Inflammatory macrophage (primary cell): ENCODE results near the gene PIK3CD.
"Not testable (repeated sequence)": the region's sequence is repeated elsewhere in the genome, so short reads cannot be mapped to it uniquely, and the experiment has no call there.

Experiments used
- DNase-seq, 2 donors: peaks; one replicate each; pipeline ENCODE4 v3.0.0-alpha.2; 2020 to 2022

Gene PIK3CD

GRCh38 chr1:9689971-9690381 lies 38.4 kb downstream of the PIK3CD start:
- DNase-seq, result no peak

DNA sequence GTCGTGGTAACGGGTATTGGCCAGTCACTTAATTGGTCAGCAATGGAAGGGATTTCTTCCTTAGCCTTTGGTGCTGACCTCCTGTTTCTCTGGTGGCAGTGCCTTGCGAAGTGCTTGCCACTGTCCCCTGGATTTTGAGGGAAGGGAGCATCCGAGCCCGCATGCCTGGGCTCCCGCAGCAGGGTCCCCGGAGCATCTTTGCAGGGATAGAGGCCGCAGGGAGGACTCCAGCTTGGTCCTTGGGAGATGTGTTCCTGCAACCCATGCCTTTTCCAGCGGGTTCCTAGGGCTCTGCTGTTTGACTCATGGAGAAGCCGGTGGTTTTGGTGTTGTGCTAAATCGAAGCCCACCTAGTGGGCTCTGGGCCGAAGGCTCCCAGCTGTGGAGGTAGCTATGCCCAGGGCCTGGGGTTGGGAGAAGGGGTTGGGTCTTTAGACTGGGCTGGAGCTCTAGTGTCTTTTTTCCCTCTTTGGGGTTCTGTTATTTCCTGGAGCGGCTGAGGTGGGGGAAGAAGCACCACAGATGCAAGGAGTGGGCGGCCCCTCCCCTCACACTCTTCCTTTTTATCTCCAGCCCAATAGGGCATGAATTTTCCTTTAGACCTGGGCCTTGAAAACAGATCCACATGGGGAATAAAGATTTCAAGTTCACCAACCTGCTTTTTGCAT lies 39.0 kb downstream of the PIK3CD start:
- peak in 1 of 2 donors; percentile 18 for DNase-seq

DNA sequence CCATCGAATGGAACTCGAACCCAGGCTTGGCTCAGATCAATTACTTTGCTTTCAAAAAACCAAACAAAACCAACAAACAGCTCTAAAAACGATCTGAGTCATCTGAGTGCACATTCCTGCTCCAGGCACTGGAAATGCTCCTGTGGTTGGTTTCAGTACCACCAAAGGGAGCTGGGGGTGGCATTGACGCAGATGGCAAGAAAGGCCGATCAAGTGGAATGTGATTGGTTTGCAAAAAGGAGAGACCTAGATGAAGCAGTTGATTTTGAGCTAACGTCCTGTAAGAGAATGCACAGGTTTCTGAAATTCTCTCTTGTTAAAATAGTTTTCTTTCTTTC lies 39.5 kb downstream of the PIK3CD start:
- no peak for DNase-seq

- DNase-seq, result no peak
Measured at GRCh38 chr1:9691691-9692090, 40.2 kb downstream of the PIK3CD start.

GRCh38 chr1:9696793-9697192 lies 45.3 kb downstream of the PIK3CD start:
- peak; percentile 43 to 54 for DNase-seq

- no peak for DNase-seq
Measured at GRCh38 chr1:9699361-9699760, 47.8 kb downstream of the PIK3CD start.

DNA sequence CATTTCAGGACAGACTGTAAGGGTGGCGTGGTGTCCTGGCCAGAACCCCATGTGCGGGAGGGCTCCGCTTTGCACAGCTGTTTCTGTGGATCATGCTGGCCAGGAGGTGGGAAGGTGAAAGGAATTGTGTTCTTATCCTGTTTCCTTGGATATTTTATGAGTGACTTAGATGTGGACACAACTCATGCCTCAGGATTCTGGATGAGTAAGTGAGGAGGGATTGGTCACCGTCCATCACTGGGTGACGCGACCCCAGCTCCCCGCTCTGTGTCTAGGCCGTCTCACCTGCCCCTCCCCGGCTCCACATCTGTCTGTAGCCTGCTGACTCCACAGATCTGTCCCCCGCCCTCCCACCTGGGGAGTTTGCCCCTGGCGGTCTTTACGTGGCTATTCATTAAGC lies 48.8 kb downstream of the PIK3CD start:
- DNase-seq, result no peak

DNA sequence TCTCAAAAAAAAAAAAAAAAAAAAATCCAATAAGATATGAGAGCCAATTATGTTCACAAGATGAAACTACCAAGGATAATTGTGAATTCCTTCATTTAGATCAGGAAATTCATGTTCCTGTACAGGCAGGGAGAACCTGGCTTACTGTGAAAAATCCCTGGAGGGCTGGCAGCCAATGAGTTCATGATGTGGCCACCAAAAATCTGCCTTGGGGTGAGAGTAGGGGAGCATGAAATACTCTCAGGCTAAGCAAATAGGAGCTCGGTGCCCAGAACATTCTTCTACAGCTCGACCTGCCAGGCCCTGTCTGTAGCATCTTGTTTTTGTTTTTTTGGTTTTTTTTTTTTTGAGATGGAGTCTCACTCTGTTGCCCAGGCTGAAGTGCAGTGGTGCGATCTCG lies 50.1 kb downstream of the PIK3CD start:
- no peak for DNase-seq

- DNase-seq, result no peak
Measured at GRCh38 chr1:9703165-9703509, 51.6 kb downstream of the PIK3CD start.

GRCh38 chr1:9703681-9704080 lies 52.1 kb downstream of the PIK3CD start:
- no peak for DNase-seq

DNA sequence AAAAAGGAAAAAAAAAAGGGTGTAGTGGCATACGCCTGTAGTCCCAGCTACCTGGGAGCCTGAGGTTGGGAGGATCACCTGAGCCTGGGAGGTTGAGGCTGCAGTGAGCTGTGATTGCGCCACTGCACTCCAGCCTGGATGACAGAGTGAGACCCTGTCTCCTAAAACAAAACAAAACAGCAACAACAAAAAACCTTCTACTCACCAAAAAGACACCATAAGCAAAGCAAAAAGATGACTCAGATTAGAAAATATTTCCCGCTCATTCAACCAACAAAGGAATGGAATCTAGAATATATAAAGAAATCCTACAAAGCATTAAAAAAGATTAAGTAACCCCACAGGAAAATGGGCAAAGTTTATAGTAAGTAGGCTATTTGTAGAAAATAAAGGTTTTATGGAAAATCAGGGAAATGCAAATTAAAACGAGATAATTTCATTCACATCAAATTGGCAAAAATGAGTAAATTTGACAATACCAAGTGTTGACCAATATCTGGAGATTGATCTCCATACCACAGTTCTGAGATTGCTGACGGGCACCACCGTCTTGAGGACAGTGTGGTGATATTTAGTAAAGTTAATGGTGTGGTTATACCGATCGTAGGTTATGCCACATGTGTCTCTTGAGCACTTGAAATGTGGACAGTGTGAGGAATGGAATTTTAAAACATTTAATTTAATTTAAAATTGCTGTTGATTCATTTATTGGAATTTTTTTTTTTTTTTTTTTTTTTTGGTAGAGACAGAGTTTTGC lies 54.0 kb downstream of the PIK3CD start:
- DNase-seq, result no peak

GRCh38 chr1:9706178-9706577 lies 54.6 kb downstream of the PIK3CD start:
- DNase-seq, result no peak

- DNase-seq, result no peak
Measured at GRCh38 chr1:9710037-9710436, 58.5 kb downstream of the PIK3CD start.

DNA sequence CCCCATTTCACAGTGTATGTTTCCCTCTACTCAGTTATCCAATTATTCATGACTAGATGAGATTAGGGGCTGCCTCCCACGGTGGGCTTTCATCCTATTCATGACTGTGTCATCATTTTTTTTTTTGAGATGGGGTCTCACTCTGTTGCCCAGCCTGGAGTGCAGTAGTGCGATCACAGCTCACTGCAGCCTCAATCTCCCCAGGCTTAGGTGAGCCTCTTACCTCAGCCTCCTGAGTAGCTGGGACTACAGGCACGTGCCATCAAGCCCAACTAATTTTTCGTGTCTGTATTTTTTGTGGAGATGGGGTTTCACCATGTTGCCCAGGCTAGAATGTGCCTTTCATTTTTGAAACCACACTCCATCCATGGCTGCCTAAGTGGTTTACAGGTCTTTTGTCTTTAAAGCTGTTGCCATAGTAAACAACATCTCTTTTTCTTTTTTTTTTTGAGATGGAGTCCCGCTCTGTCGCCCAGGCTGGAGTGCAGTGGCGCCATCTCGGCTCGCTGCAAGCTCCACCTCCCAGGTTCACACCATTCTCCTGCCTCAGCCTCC lies 60.0 kb downstream of the PIK3CD start:
- no peak for DNase-seq

- DNase-seq, result not testable (repeated sequence)
Measured at GRCh38 chr1:9712767-9713166, 61.2 kb downstream of the PIK3CD start.

GRCh38 chr1:9714257-9714718 lies 62.8 kb downstream of the PIK3CD start:
- no peak for DNase-seq

DNA sequence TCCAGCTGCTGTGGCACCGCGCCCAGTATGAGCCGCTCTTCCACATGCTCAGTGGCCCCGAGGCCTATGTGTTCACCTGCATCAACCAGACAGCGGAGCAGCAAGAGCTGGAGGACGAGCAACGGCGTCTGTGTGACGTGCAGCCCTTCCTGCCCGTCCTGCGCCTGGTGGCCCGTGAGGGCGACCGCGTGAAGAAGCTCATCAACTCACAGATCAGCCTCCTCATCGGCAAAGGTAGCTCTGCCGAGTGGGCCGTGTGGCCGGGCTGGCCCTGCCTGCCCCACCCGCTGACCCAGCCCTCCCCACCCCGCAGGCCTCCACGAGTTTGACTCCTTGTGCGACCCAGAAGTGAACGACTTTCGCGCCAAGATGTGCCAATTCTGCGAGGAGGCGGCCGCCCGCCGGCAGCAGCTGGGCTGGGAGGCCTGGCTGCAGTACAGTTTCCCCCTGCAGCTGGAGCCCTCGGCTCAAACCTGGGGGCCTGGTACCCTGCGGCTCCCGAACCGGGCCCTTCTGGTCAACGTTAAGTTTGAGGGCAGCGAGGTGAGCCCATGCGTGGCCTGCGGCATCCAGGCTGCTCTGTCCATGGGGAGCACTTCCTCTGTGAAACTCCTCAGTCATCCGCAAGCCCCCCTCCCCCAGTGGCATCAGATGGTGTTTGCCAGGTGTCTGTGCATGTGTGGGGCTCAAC lies 64.2 kb downstream of the PIK3CD start:
- DNase-seq, result no peak

DNA sequence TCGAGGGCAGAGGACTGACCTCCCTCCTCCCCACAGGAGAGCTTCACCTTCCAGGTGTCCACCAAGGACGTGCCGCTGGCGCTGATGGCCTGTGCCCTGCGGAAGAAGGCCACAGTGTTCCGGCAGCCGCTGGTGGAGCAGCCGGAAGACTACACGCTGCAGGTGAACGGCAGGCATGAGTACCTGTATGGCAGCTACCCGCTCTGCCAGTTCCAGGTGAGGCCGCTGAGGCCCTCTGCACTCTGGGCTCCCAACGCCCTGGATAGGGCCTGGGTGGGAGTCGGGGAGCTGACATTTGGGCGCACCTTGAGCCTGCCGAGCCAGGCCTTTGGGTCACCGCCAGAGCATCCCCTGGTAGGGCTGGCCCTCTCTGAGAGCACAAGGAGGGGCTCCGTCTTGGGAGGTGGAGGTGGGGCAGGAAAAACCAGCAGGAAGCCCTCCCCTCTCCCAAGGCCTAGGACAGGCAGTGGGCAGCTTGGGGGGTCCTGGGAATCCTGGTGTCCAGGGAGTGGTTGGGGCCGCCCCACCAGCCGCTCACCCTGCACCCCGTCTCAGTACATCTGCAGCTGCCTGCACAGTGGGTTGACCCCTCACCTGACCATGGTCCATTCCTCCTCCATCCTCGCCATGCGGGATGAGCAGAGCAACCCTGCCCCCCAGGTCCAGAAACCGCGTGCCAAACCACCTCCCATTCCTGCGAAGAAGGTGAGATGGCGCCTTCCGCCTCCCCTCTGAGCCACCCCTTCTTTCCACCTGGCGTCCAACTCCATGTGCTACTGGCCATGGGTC lies 65.1 kb downstream of the PIK3CD start:
- no peak for DNase-seq

DNA sequence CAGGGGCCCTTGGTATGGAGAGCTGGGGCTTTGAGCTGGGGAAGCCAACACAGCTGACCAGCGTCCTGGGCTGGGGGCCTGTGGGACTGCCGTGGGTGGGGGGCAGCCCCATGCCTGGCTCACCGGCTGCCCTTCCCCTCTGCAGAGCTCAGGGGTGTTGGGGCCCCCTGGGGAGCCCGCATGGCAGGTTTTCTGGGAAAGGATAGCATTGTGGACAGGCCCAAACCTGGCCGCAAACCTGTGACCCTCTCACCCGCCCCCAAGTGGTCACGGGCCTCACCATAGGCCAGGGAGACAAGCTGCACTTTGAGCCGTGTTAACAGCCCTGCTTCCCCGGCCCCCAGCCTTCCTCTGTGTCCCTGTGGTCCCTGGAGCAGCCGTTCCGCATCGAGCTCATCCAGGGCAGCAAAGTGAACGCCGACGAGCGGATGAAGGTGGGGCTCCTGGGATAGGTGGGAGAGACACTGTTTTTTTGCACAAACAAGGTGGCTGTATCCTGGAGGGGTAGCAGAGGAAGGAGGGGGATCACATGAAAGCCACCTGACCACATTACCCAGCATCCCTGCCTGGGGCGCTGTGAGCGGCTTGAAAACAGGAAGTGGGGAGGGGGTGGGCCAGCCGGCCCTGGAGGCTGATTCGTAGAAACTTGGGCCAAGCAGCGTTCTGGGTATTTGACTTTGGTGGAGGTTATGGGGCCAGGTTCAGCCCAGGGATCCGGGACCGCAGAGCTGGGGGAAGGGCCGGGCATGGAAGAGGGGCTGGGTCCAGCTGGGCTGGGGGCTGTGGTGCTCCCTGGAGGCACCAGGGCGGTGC lies 65.9 kb downstream of the PIK3CD start:
- DNase-seq, result peak; percentile 82 to 91

GRCh38 chr1:9718006-9718680 lies 66.6 kb downstream of the PIK3CD start:
- no peak for DNase-seq
